H9 (cell line): ENCODE measurements around the gene METTL2A. TPM values are rescaled to one million over a fixed set of nuclear protein-coding genes. Genes with fewer than 3 reads are reported as not detected.
"Not testable (repeated sequence)": the region's sequence is repeated elsewhere in the genome, so short reads cannot be mapped to it uniquely, and the experiment has no call there.

ENCODE experiments used
- DNase-seq: peaks from one replicate; pipeline ENCODE4 v3.0.0-alpha.2; 2017
- H2AFZ ChIP-seq: one replicate; pipeline ENCODE4 v1.6.1; 2013; ENCODE audit warnings: mild to moderate bottlenecking, low read length, control low read depth, moderate library complexity
- H2AK5ac ChIP-seq: 2 replicates; pipeline ENCODE4 v1.6.1; 2013; ENCODE audit warnings: low read length, control low read depth, mixed read lengths; ENCODE audit not compliant: insufficient read length
- H2BK120ac ChIP-seq: one replicate; pipeline ENCODE4 v1.6.1; 2013; ENCODE audit warnings: low read depth, mild to moderate bottlenecking, low read length, control low read depth, inconsistent platforms; ENCODE audit not compliant: poor library complexity, severe bottlenecking
- H2BK12ac ChIP-seq: 2 replicates; pipeline ENCODE4 v1.6.1; 2013; ENCODE audit warnings: low read length, control low read depth, mixed read lengths, low read depth; ENCODE audit not compliant: insufficient read length
- H2BK15ac ChIP-seq: 2 replicates; pipeline ENCODE4 v1.6.1; 2013; ENCODE audit warnings: low read depth, low read length, control low read depth
- H2BK20ac ChIP-seq: one replicate; pipeline ENCODE4 v1.6.1; 2013; ENCODE audit warnings: low read depth, mild to moderate bottlenecking, low read length, control low read depth, inconsistent platforms; ENCODE audit not compliant: poor library complexity, severe bottlenecking
- H2BK5ac ChIP-seq: 2 replicates; pipeline ENCODE4 v1.6.1; 2013; ENCODE audit warnings: low read length, control low read depth, mixed read lengths; ENCODE audit not compliant: insufficient read length
- H3K14ac ChIP-seq: 2 replicates; pipeline ENCODE4 v1.6.1; 2013; ENCODE audit warnings: low read length, control low read depth; ENCODE audit not compliant: insufficient read depth
- H3K18ac ChIP-seq: 2 replicates; pipeline ENCODE4 v1.6.1; 2013; ENCODE audit warnings: low read depth, mild to moderate bottlenecking, mixed read lengths, low read length, control low read depth; ENCODE audit not compliant: insufficient read length
- H3K23ac ChIP-seq: 2 replicates; pipeline ENCODE4 v1.6.1; 2013; ENCODE audit warnings: low read length, control low read depth, mixed read lengths, low read depth; ENCODE audit not compliant: insufficient read length
- H3K23me2 ChIP-seq: 2 replicates; pipeline ENCODE4 v1.6.1; 2013; ENCODE audit warnings: low read depth, mild to moderate bottlenecking, mixed read lengths, low read length, control low read depth; ENCODE audit not compliant: insufficient read length, poor library complexity, severe bottlenecking
- H3K27ac ChIP-seq: 2 replicates; pipeline ENCODE4 v1.5.1; 2013; ENCODE audit warnings: low read length, control low read depth, mixed read lengths, low read depth; ENCODE audit not compliant: insufficient read length
- H3K27me3 ChIP-seq: 2 replicates; pipeline ENCODE4 v1.6.1; 2013; ENCODE audit warnings: low read length, control low read depth, inconsistent platforms; ENCODE audit not compliant: insufficient read depth
- H3K4ac ChIP-seq: 2 replicates; pipeline ENCODE4 v1.6.1; 2013; ENCODE audit warnings: low read depth, mild to moderate bottlenecking, control low read depth, inconsistent platforms, low read length, moderate library complexity
- H3K4me1 ChIP-seq: 2 replicates; pipeline ENCODE4 v1.6.1; 2013; ENCODE audit warnings: low read length, control low read depth, inconsistent platforms; ENCODE audit not compliant: insufficient read depth
- H3K4me2 ChIP-seq: 2 replicates; pipeline ENCODE4 v1.6.1; 2013; ENCODE audit warnings: low read length, control low read depth, mixed read lengths; ENCODE audit not compliant: insufficient read length, insufficient read depth
- H3K56ac ChIP-seq: 2 replicates; pipeline ENCODE4 v1.6.1; 2013; ENCODE audit warnings: low read depth, mild to moderate bottlenecking, mixed read lengths, low read length, control low read depth; ENCODE audit not compliant: insufficient read length
- H3K79me1 ChIP-seq: 2 replicates; pipeline ENCODE4 v1.6.1; 2013; ENCODE audit warnings: low read depth, mild to moderate bottlenecking, moderate library complexity, low read length, control low read depth, inconsistent platforms; ENCODE audit not compliant: insufficient read depth, poor library complexity, severe bottlenecking
- H3K79me2 ChIP-seq: 2 replicates; pipeline ENCODE4 v1.6.1; 2013; ENCODE audit warnings: low read length, control low read depth, inconsistent platforms; ENCODE audit not compliant: insufficient read depth
- H3K9ac ChIP-seq: 2 replicates; pipeline ENCODE4 v1.6.1; 2013; ENCODE audit warnings: low read length, control low read depth, mixed read lengths; ENCODE audit not compliant: insufficient read length; ENCODE audit errors: extremely low read depth
- H3K9me3 ChIP-seq: one replicate; pipeline ENCODE4 v1.6.1; 2013; ENCODE audit warnings: low read depth, low read length, inconsistent platforms; ENCODE audit not compliant: control insufficient read depth
- H3T11ph ChIP-seq: one replicate; pipeline ENCODE4 v1.6.1; 2013; ENCODE audit warnings: mild to moderate bottlenecking, low read length, control low read depth, inconsistent platforms
- H4K20me1 ChIP-seq: one replicate; pipeline ENCODE4 v1.6.1; 2013; ENCODE audit not compliant: control insufficient read depth, insufficient read length, insufficient read depth
- H4K5ac ChIP-seq: 2 replicates; pipeline ENCODE4 v1.6.1; 2013; ENCODE audit warnings: low read depth, mild to moderate bottlenecking, mixed read lengths, low read length, control low read depth; ENCODE audit not compliant: insufficient read length
- H4K8ac ChIP-seq: replicated peaks from 2 replicates; pipeline ENCODE4 v1.6.1; 2013; ENCODE audit warnings: low read length, control low read depth, mixed read lengths, low read depth; ENCODE audit not compliant: insufficient read length
- H4K91ac ChIP-seq: 2 replicates; pipeline ENCODE4 v1.6.1; 2013; ENCODE audit warnings: low read depth, mild to moderate bottlenecking, moderate library complexity, mixed read lengths, low read length, control low read depth; ENCODE audit not compliant: insufficient read length
- H3K27ac Mint-ChIP-seq, 3 experiments: 2 replicates in 2 of 3; 3 replicates in 1 of 3; pipeline ENCODE4 v1.8.0; 2020 to 2021; ENCODE audit warnings: mixed read lengths in 3 of 3, mild to moderate bottlenecking in 1 of 3, moderate library complexity in 1 of 3
- H3K27me3 Mint-ChIP-seq: 2 replicates; pipeline ENCODE4 v1.8.0; 2021; ENCODE audit warnings: low read depth, mild to moderate bottlenecking, moderate library complexity, mixed read lengths
- H3K36me3 Mint-ChIP-seq, 3 experiments: 2 replicates in 2 of 3; 3 replicates in 1 of 3; pipeline ENCODE4 v1.8.0; 2020 to 2021; ENCODE audit warnings: low read depth in 3 of 3, mixed read lengths in 3 of 3; ENCODE audit not compliant: insufficient read depth in 1 of 3
- H3K4me1 Mint-ChIP-seq, 2 experiments: 2 replicates each; pipeline ENCODE4 v1.8.0; 2020; ENCODE audit warnings: mixed read lengths in 2 of 2
- H3K4me3 Mint-ChIP-seq, 2 experiments: 2 replicates in 1 of 2; 3 replicates in 1 of 2; pipeline ENCODE4 v1.8.0; 2020 to 2021; ENCODE audit warnings: mild to moderate bottlenecking in 2 of 2, mixed read lengths in 2 of 2, moderate library complexity in 1 of 2
- H3K9me3 Mint-ChIP-seq, 2 experiments: 2 replicates in 1 of 2; 3 replicates in 1 of 2; pipeline ENCODE4 v1.8.0; 2020; ENCODE audit warnings: mild to moderate bottlenecking in 2 of 2, mixed read lengths in 2 of 2, moderate library complexity in 1 of 2
- WGBS: extraction: QIAGEN DNeasy Blood & Tissue Kit; methylation state at CpG from one replicate; pipeline ENCODE4 v1.1.7; 2013; ENCODE audit warnings: missing lambda C conversion rate, low lambda C conversion rate, mixed read lengths; ENCODE audit not compliant: insufficient read length; ENCODE audit errors: extremely low coverage; 5-methylcytosine and 5-hydroxymethylcytosine counted together
- total RNA-seq: library from RNA; stranded (reverse); gene quantifications from 2 replicates; pipeline ENCODE4 v1.2.1, GENCODE V29; 2021
- TF ChIP-seq, protein P1 (sequence below): fragments of 200-600 bp; sonication (generic); conservative IDR thresholded peaks from 3 replicates; pipeline ENCODE4 v1.8.0; 2021; ENCODE audit warnings: antibody characterized with exemption, mild to moderate bottlenecking

The METTL2A gene
- total RNA-seq, 1 experiment from 2014 or later: 39.3 TPM

GRCh38 chr17:62405451-62405850, 18.2 kb upstream of the METTL2A start:
- Mint-ChIP-seq H3K9me3 (peaks cover 0 to 6% of the 10 kb centered on the region in 2 experiments; a peak in 2 of 5 replicates), H3K27ac (no peak overlapping the region), H3K4me3 (no peak overlapping the region), H3K4me1 (peaks cover 14 to 16% of the 10 kb centered on the region in 2 experiments), H3K27me3 (peaks cover 8% of the 10 kb centered on the region), H3K36me3 (no peaks in the 10 kb centered on the region)
- Histone ChIP-seq H2BK5ac (no peak overlapping the region), H2AK5ac (no peak overlapping the region), H4K20me1 (no peaks in the 10 kb centered on the region), H3K9ac (no peak overlapping the region), H3T11ph (no peak overlapping the region), H3K4me2 (no peak overlapping the region), H4K5ac (no peak overlapping the region), H3K79me1 (no peaks in the 10 kb centered on the region), H2BK12ac (no peak overlapping the region), H3K18ac (no peak overlapping the region), H3K23me2 (no peaks in the 10 kb centered on the region), H3K14ac (no peak overlapping the region), H4K8ac (no peak overlapping the region), H3K4me1 (no peaks in the 10 kb centered on the region), H2BK20ac (no peak overlapping the region), H3K79me2 (no peaks in the 10 kb centered on the region), H3K4ac (no peak overlapping the region), H4K91ac (no peak overlapping the region), H3K56ac (no peak overlapping the region), H2BK15ac (no peak overlapping the region), H2AFZ (no peak overlapping the region), H3K27ac (no peak overlapping the region), H2BK120ac (no peak overlapping the region), H3K23ac (no peak overlapping the region), H3K27me3 (no peaks in the 10 kb centered on the region), H3K9me3 (no peaks in the 10 kb centered on the region)
- TF ChIP-seq, protein P1, sequence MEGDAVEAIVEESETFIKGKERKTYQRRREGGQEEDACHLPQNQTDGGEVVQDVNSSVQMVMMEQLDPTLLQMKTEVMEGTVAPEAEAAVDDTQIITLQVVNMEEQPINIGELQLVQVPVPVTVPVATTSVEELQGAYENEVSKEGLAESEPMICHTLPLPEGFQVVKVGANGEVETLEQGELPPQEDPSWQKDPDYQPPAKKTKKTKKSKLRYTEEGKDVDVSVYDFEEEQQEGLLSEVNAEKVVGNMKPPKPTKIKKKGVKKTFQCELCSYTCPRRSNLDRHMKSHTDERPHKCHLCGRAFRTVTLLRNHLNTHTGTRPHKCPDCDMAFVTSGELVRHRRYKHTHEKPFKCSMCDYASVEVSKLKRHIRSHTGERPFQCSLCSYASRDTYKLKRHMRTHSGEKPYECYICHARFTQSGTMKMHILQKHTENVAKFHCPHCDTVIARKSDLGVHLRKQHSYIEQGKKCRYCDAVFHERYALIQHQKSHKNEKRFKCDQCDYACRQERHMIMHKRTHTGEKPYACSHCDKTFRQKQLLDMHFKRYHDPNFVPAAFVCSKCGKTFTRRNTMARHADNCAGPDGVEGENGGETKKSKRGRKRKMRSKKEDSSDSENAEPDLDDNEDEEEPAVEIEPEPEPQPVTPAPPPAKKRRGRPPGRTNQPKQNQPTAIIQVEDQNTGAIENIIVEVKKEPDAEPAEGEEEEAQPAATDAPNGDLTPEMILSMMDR: no peak
- DNase-seq: no peak
- WGBS: no CpG with 5 or more reads among the region's 2 CpGs

DNA sequence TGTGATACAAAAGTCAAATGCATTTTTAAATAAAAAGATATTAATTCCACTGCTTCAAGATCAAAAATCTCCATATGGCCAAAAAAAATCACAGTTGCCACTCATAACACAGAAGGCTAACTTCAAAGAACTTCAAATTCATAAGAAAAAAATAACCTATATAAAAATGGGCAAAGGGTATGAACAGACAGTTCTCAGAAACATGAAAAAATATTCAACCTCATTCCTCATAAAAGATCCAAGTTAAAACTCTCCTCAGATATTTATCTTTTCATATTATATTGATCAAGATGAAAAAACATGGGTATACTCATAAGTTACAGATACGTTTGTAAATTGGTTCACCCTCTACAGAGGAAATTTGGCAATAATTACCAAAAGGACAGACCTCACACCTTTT, 10.6 kb upstream of the METTL2A start:
- not testable (repeated sequence) for H2BK120ac ChIP-seq, H3T11ph ChIP-seq, H2AFZ ChIP-seq, H3K4me2 ChIP-seq, H3K4me1 Mint-ChIP-seq, H3K9me3 ChIP-seq, H4K8ac ChIP-seq, H3K79me1 ChIP-seq, H3K23ac ChIP-seq, H3K9me3 Mint-ChIP-seq, H3K27me3 ChIP-seq, H3K14ac ChIP-seq, H3K4ac ChIP-seq, H3K36me3 Mint-ChIP-seq, H4K5ac ChIP-seq, H2BK12ac ChIP-seq, H2AK5ac ChIP-seq, H3K4me3 Mint-ChIP-seq, H3K23me2 ChIP-seq, H2BK15ac ChIP-seq, H3K18ac ChIP-seq, DNase-seq, H4K20me1 ChIP-seq, H3K27ac Mint-ChIP-seq, H3K27ac ChIP-seq, H3K56ac ChIP-seq, H3K79me2 ChIP-seq, H2BK5ac ChIP-seq, H3K9ac ChIP-seq, H3K4me1 ChIP-seq, H3K27me3 Mint-ChIP-seq, H4K91ac ChIP-seq, H2BK20ac ChIP-seq
- no CpG with 5 or more reads among the region's 1 CpG for WGBS
